Muscle of leg (tissue), 16 donors: Measurements from ENCODE around the gene LRP10. TPM values are rescaled to one million over a fixed set of nuclear protein-coding genes. Genes with fewer than 3 reads are reported as not detected.
"Not testable (repeated sequence)": the region's sequence is repeated elsewhere in the genome, so short reads cannot be mapped to it uniquely, and the experiment has no call there.

Experiments
- DNase-seq: peaks from one replicate; pipeline ENCODE4 v3.0.0; 2013
- H3K27ac ChIP-seq: one replicate; pipeline ENCODE4 v1.5.1; 2013; ENCODE audit warnings: mild to moderate bottlenecking, low read length, control low read depth
- H3K27me3 ChIP-seq: one replicate; pipeline ENCODE4 v1.6.1; 2013; ENCODE audit warnings: low read length; ENCODE audit not compliant: control insufficient read depth, insufficient read depth
- H3K36me3 ChIP-seq: one replicate; pipeline ENCODE4 v1.6.1; 2013; ENCODE audit warnings: low read length; ENCODE audit not compliant: control insufficient read depth, insufficient read depth
- H3K4me1 ChIP-seq: one replicate; pipeline ENCODE4 v1.6.1; 2013; ENCODE audit warnings: low read length; ENCODE audit not compliant: control insufficient read depth, insufficient read depth
- H3K4me3 ChIP-seq: one replicate; pipeline ENCODE4 v1.5.1; 2013; ENCODE audit warnings: low read length, control low read depth
- H3K9me3 ChIP-seq: replicated peaks from 2 replicates; pipeline ENCODE4 v1.6.1; 2013; ENCODE audit warnings: low read depth, low read length; ENCODE audit not compliant: control insufficient read depth
- WGBS: methylation state at CpG from one replicate; pipeline ENCODE4 v1.1.5; 2013; ENCODE audit warnings: missing lambda C conversion rate; ENCODE audit not compliant: insufficient coverage; 5-methylcytosine and 5-hydroxymethylcytosine counted together
- long read RNA-seq, 11 donors: transcript quantifications; one replicate each; lab custom pipeline, GENCODE V29; 2026
- polyA plus RNA-seq, 8 donors: library from polyadenylated mRNA; unstranded; fragments of 120-200 nt; gene quantifications; one replicate each; pipeline versions ENCODE4 v1.2.1 to v1.2.3, GENCODE V29; 2013; ENCODE audit warnings: inconsistent platforms in 1 of 8, low replicate concordance in 1 of 8; ENCODE audit not compliant: insufficient read length in 8 of 8, insufficient read depth in 1 of 8
- total RNA-seq: library from RNA; stranded (reverse); fragments of 120-200 nt; gene quantifications from one replicate; pipeline ENCODE4 v1.2.4, GENCODE V29; 2013

The LRP10 gene, protein sequence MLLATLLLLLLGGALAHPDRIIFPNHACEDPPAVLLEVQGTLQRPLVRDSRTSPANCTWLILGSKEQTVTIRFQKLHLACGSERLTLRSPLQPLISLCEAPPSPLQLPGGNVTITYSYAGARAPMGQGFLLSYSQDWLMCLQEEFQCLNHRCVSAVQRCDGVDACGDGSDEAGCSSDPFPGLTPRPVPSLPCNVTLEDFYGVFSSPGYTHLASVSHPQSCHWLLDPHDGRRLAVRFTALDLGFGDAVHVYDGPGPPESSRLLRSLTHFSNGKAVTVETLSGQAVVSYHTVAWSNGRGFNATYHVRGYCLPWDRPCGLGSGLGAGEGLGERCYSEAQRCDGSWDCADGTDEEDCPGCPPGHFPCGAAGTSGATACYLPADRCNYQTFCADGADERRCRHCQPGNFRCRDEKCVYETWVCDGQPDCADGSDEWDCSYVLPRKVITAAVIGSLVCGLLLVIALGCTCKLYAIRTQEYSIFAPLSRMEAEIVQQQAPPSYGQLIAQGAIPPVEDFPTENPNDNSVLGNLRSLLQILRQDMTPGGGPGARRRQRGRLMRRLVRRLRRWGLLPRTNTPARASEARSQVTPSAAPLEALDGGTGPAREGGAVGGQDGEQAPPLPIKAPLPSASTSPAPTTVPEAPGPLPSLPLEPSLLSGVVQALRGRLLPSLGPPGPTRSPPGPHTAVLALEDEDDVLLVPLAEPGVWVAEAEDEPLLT
- total RNA-seq, result 14.5 TPM
- 10 to 100 TPM; 34.1 to 49.9 (median 47.2) TPM for polyA plus RNA-seq
- long read RNA-seq, donor 1, full-length matches to known transcripts, result 10 of 10 reads
- long read RNA-seq, donor 1, partial matches to known transcripts, result 0 of 10 reads
- long read RNA-seq, donor 1, other reads (novel, unspliced or antisense), result 0 of 10 reads
- long read RNA-seq, donor 2, partial matches to known transcripts, result 0 of 1 reads
- long read RNA-seq, donor 2, other reads (novel, unspliced or antisense), result 0 of 1 reads
- long read RNA-seq, donor 3, full-length matches to known transcripts, result 10 of 15 reads
- long read RNA-seq, donor 3, partial matches to known transcripts, result 5 of 15 reads
- long read RNA-seq, donor 3, other reads (novel, unspliced or antisense), result 0 of 15 reads
- long read RNA-seq, donor 4, full-length matches to known transcripts, result 6 of 6 reads
- long read RNA-seq, donor 4, partial matches to known transcripts, result 0 of 6 reads
- long read RNA-seq, donor 4, other reads (novel, unspliced or antisense), result 0 of 6 reads
- long read RNA-seq, donor 5, full-length matches to known transcripts, result 17 of 44 reads
- long read RNA-seq, donor 5, partial matches to known transcripts, result 27 of 44 reads
- long read RNA-seq, donor 5, other reads (novel, unspliced or antisense), result 0 of 44 reads
- long read RNA-seq, donor 6, full-length matches to known transcripts, result 5 of 5 reads
- long read RNA-seq, donor 6, partial matches to known transcripts, result 0 of 5 reads
- long read RNA-seq, donor 6, other reads (novel, unspliced or antisense), result 0 of 5 reads
- long read RNA-seq, donor 7, full-length matches to known transcripts, result 10 of 15 reads
- long read RNA-seq, donor 7, partial matches to known transcripts, result 5 of 15 reads
- long read RNA-seq, donor 7, other reads (novel, unspliced or antisense), result 0 of 15 reads
- long read RNA-seq, donor 8, full-length matches to known transcripts, result 5 of 22 reads
- long read RNA-seq, donor 8, partial matches to known transcripts, result 17 of 22 reads
- long read RNA-seq, donor 8, other reads (novel, unspliced or antisense), result 0 of 22 reads
- long read RNA-seq, donor 9, full-length matches to known transcripts, result 4 of 11 reads
- long read RNA-seq, donor 9, partial matches to known transcripts, result 7 of 11 reads
- long read RNA-seq, donor 9, other reads (novel, unspliced or antisense), result 0 of 11 reads
- long read RNA-seq, donor 10, full-length matches to known transcripts, result 6 of 6 reads
- long read RNA-seq, donor 10, partial matches to known transcripts, result 0 of 6 reads
- long read RNA-seq, donor 10, other reads (novel, unspliced or antisense), result 0 of 6 reads
- long read RNA-seq, donor 11, full-length matches to known transcripts, result 7 of 22 reads
- long read RNA-seq, donor 11, partial matches to known transcripts, result 15 of 22 reads
- long read RNA-seq, donor 11, other reads (novel, unspliced or antisense), result 0 of 22 reads

- Histone ChIP-seq H3K4me3 (peak within 1 kb of the TSS; percentile 87), H3K4me1 (peaks cover 14% of the 10 kb centered on the region), H3K27me3 (no peaks in the 10 kb centered on the region), H3K9me3 (no peaks in the 10 kb centered on the region), H3K27ac (peak within 1 kb of the TSS; percentile 97), H3K36me3 (peaks cover 31% of the 10 kb centered on the region)
- under 1% methylated on average over 45 of the region's 50 CpGs for WGBS
- peak; percentile 97 for DNase-seq
Measured at GRCh38 chr14:22871224-22872032, at the start of gene LRP10. TSS of gene LRP10 (plus strand) at chr14:22871740. CDS start at chr14:22872304, 564 bp downstream.

GRCh38 chr14:22822016-22822570 is 49.4 kb upstream of the LRP10 start:
- DNase-seq, result no peak
- no peaks in the 10 kb centered on the region for H3K27me3 ChIP-seq
- 32% methylated on average over 23 of the region's 32 CpGs for WGBS
- peak overlapping the region; percentile 33 for H3K4me3 ChIP-seq
- no peaks in the 10 kb centered on the region for H3K36me3 ChIP-seq
- peaks cover 51% of the 10 kb centered on the region for H3K4me1 ChIP-seq
- H3K27ac ChIP-seq, result peak overlapping the region; percentile 90
- no peaks in the 10 kb centered on the region for H3K9me3 ChIP-seq

GRCh38 chr14:22822571-22823098 is 48.9 kb upstream of the LRP10 start:
- Histone ChIP-seq H3K4me1 (peaks cover 51% of the 10 kb centered on the region), H3K27ac (peak overlapping the region; percentile 90), H3K36me3 (no peaks in the 10 kb centered on the region), H3K27me3 (no peaks in the 10 kb centered on the region), H3K9me3 (no peaks in the 10 kb centered on the region), H3K4me3 (peak overlapping the region; percentile 33)
- peak; percentile 96 for DNase-seq
- WGBS, result 1% methylated on average over 22 of the region's 34 CpGs

DNA sequence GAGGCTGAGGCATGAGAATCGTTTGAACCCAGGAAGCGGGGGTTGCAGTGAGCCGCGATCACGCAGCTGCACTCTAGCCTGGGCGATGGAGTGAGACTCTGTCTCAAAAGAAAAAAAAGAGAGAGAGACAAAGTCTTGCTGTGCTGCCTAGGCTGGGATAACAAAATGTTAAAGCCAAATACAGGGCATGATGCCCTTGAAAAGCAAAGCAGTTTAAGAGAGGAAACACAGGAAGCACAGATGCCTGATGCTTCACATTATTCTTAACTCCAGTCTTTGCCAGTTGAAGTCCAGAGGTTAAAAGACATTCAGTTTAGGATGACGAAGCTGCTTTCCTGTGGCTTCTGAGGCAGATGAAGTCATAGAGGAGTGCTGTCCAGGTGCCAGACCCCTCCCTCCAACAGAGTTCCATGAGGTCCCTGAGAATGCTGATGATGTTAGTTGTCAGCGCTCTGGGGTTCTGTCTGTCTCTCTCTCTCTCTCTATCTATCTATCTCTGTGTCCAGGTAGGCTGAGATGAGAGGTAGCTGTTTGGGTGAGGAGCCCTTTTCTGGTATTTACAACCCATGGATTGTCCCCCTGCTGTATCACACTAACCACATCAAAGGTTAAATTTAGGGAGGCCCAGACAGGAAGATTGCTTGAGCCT is 46.7 kb upstream of the LRP10 start:
- Histone ChIP-seq H3K4me1 (peaks cover 42% of the 10 kb centered on the region), H3K27me3 (no peaks in the 10 kb centered on the region), H3K27ac (peak overlapping the region; percentile 40), H3K9me3 (no peaks in the 10 kb centered on the region), H3K36me3 (no peaks in the 10 kb centered on the region), H3K4me3 (no peak overlapping the region)
- peak; percentile 87 for DNase-seq
- 44% methylated on average over 6 of the region's 8 CpGs for WGBS

DNA sequence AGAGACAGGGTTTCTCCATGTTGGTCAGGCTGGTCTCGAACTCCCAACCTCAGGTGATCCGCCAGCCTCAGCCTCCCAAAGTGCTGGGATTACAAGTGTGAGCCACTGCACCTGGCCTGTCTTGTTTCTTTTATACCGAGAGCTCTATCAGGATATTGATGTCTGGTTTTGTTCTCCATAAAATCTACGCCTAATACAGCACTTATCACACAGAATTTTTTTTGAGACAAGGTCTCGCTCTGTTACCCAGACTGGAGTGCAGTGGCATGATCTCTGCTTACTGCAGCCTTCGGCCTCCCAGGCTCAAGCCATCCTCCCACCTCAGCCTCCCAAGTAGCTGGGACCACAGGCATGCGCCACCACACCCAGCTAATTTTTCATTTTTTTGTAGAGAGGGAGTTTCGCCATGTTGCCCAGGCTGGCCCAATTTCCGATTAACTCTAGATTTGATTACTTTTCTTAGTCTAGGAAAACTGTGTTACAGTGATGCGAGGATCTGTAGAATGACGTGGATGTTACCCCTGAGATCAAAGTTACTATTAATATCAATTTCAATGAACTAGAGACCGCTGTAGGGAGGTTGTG is 42.4 kb upstream of the LRP10 start:
- Histone ChIP-seq H3K4me1 (peaks cover 16% of the 10 kb centered on the region), H3K36me3 (peaks cover 14% of the 10 kb centered on the region), H3K27ac (peak overlapping the region; percentile 75), H3K4me3 (peak overlapping the region; percentile 78)
- not testable (repeated sequence) for H3K9me3 ChIP-seq, H3K27me3 ChIP-seq, DNase-seq
- WGBS, result no CpG with 5 or more reads among the region's 12 CpGs

- no peaks in the 10 kb centered on the region for H3K27me3 ChIP-seq
- no peaks in the 10 kb centered on the region for H3K9me3 ChIP-seq
- WGBS, result under 1% methylated on average over 36 of the region's 41 CpGs
- DNase-seq, result peak; percentile 97
- peaks cover 19% of the 10 kb centered on the region for H3K36me3 ChIP-seq
- peak within 1 kb of the TSS; percentile 79 for H3K27ac ChIP-seq
- peak within 1 kb of the TSS; percentile 78 for H3K4me3 ChIP-seq
- peaks cover 13% of the 10 kb centered on the region for H3K4me1 ChIP-seq
Measured at GRCh38 chr14:22829661-22830442, 41.7 kb upstream of the LRP10 start, which contains the start of gene MRPL52. TSS of gene MRPL52 (plus strand) at chr14:22829887. CDS start at chr14:22829913, 26 bp downstream.
